Cardiac fibroblast (primary cell): ENCODE data around the gene TLX2.
"Not testable (repeated sequence)": the region's sequence is repeated elsewhere in the genome, so short reads cannot be mapped to it uniquely, and the experiment has no call there.

Experiments used
- DNase-seq, 2 donors: peaks; one replicate each; pipeline versions ENCODE4 v3.0.0 to v3.0.0-alpha.2; 2010; ENCODE audit warnings: low read depth in 2 of 2
- H3K4me3 ChIP-seq, 2 donors: replicated peaks in 1 of 2; 1 replicate in 1 of 2; 2 replicates in 1 of 2; pipeline ENCODE4 v1.5.1; 2011; ENCODE audit warnings: low read depth in 2 of 2, low read length in 2 of 2, mild to moderate bottlenecking in 2 of 2, moderate library complexity in 1 of 2
- CTCF ChIP-seq: IDR thresholded peaks from one replicate; pipeline ENCODE4 v1.5.1; 2011; ENCODE audit warnings: low read depth, mild to moderate bottlenecking, low read length, inconsistent platforms

Gene TLX2

DNA sequence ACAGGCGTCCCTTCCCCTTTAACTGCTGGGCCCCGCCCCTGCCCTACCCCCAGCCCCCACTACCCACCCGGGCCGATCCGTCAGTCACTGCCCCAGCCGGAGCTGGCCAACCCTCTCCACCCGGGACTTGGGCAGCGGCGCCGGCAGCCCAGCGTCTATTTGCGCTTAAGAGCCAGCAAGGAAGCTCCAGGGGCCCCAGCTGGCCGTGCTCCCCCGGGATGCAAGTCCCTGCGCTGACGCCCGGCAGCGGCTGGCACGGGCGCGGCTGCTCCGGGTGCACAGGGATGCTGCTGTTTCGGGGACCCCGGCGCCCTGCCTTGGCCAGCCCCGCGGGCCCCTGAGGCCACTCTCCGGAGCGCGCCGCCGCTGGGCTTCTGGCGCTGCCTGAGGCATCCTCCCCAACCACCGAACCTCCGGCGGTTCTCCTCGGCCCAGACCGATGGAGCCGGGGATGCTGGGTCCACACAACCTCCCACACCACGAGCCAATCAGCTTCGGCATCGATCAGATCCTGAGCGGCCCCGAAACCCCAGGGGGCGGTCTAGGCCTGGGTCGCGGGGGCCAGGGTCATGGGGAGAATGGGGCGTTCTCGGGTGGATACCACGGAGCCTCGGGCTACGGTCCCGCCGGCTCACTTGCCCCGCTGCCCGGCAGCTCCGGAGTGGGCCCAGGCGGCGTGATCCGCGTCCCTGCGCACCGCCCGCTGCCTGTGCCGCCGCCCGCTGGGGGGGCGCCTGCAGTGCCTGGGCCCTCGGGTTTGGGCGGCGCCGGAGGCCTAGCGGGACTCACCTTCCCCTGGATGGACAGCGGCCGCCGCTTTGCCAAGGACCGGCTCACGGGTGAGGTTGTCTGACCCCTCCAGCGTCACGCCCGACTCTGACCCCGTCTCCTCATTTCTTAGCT, at the start of gene TLX2:
TLX2 (plus strand) TSS at position 83 of the 903 bp plus-strand sequence; CDS start at position 440, 357 bp downstream.
- DNase-seq = no peak
- TF ChIP-seq CTCF = no peak
- H3K4me3 ChIP-seq = no peak within 1 kb of the TSS

- H3K4me3 ChIP-seq, DNase-seq: not testable (repeated sequence)
Observed at GRCh38 chr2:74470742-74471141, 43.5 kb upstream of the TLX2 start.

DNA sequence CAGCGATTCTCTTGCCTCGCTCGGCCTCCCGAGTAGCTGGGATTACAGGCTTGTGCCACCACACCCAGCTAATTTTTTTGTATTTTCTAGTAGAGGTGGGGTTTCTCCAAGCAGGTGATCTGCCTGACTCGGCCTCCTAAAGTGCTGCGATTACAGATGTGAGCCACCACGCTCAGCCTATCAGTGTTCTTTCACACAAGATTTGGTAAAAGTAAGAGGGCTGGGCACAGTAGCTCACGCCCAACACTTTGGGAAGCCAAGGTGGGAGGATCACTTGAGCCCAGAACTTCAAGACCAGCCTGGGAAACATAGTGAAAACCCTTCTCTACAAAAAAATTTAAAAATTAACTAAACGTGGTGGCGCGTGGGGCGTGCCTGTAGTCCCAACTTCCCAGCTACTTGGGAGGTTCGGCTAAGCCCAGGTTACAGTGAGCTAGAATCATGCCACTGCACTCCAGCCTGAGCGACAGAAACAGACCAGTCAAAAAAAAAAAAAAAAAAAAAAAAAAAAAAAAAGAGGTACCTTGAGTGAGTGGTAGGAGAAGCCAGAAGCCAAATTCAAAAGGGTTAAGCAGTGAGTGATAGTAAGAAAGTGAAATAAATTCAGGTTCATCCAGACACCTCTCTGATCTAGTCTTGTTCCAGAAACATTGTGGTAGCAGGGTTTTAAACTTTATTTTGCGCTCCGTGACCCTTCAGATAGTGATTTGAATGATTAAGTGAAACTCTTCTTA, 42.8 kb upstream of the TLX2 start:
- no peak for TF ChIP-seq CTCF
- H3K4me3 ChIP-seq = peak overlapping the region; percentile 67 to 81
- DNase-seq = peak in 1 of 2 donors; percentile 15

DNA sequence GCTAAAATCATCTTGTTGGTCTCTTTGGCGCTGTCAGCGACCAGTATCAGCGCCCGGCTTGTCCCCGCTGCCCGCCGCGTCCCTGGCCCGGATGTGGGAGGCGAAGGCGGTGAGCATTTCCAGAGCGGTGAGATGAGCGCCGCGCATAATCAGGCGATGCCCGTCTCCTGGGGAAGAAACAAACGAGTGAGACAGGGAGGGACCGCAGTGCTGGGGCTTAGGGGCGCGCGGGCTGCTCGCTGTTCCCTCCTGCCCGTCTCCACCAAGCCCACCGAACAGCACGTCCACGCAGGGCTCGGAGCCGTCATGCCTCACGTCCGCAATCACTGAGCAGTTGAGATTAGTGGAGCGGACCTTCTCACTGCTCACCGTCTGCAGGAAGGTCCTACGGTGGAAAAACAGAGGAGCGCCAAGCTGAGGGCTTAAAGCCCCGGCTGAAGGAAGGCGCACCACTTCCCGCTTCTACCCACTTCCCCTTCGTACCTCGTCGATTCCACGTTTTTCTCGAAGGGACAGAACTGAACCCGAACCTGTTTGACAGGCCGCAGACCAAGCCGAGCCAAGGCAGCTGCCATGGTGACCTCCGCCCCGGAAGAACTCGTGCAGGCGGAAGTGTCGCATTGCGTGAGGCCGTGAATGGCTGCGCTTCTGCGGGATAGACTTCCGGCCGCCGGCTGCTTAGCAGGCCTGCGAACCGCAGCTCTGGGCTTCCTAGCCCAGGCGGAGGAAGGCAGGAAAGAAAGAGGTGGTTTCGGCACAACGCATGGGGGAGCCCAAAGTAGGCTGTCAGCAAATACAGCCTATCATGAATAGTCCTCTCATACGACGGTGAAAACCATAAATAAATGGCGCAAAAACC, 41.9 kb upstream of the TLX2 start, which contains the start of gene MRPL53:
MRPL53 (minus strand) TSS at position 595 of the 859 bp plus-strand sequence; CDS start at position 575, 20 bp downstream.
- peak within 1 kb of the TSS; percentile 67 to 81 for H3K4me3 ChIP-seq
- no peak for TF ChIP-seq CTCF
- DNase-seq = peak; percentile 95 to 96

- no peak for TF ChIP-seq CTCF
- peak overlapping the region; percentile 67 to 81 for H3K4me3 ChIP-seq
- DNase-seq = peak in 1 of 2 donors; percentile 26
Observed at GRCh38 chr2:74472945-74473258, 41.3 kb upstream of the TLX2 start.

- no peak for TF ChIP-seq CTCF
- DNase-seq = no peak
- no peak overlapping the region for H3K4me3 ChIP-seq
Observed at GRCh38 chr2:74474481-74474880, 39.8 kb upstream of the TLX2 start.

GRCh38 chr2:74474899-74475298, 39.4 kb upstream of the TLX2 start:
- DNase-seq = peak; percentile 11 to 23
- H3K4me3 ChIP-seq = no peak overlapping the region
- TF ChIP-seq CTCF = peak; percentile 23
